Testis (tissue), 2 donors: Measurements from ENCODE around the gene RBM33.

ENCODE experiments used
- POLR2A ChIP-seq: fragments of 450-650 bp; IDR thresholded peaks from one replicate; pipeline ENCODE4 v1.6.1; 2017; ENCODE audit warnings: antibody characterized with exemption, mild to moderate bottlenecking, moderate library complexity
- TF ChIP-seq, protein P1 (sequence below), 3 experiments: fragments of 450-650 bp in 2 of 3; fragments of 200-600 bp in 1 of 3; sonication (generic) in 1 of 3; IDR thresholded peaks; one replicate each; pipeline ENCODE4 v1.5.1; 2016 to 2019; ENCODE audit warnings: antibody characterized with exemption in 3 of 3, mild to moderate bottlenecking in 2 of 3, moderate library complexity in 1 of 3

- TF ChIP-seq POLR2A, result no peak
- TF ChIP-seq, protein P1, sequence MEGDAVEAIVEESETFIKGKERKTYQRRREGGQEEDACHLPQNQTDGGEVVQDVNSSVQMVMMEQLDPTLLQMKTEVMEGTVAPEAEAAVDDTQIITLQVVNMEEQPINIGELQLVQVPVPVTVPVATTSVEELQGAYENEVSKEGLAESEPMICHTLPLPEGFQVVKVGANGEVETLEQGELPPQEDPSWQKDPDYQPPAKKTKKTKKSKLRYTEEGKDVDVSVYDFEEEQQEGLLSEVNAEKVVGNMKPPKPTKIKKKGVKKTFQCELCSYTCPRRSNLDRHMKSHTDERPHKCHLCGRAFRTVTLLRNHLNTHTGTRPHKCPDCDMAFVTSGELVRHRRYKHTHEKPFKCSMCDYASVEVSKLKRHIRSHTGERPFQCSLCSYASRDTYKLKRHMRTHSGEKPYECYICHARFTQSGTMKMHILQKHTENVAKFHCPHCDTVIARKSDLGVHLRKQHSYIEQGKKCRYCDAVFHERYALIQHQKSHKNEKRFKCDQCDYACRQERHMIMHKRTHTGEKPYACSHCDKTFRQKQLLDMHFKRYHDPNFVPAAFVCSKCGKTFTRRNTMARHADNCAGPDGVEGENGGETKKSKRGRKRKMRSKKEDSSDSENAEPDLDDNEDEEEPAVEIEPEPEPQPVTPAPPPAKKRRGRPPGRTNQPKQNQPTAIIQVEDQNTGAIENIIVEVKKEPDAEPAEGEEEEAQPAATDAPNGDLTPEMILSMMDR (IDR thresholded peaks at IDR 0.05), result no peak
Observed at GRCh38 chr7:155714702-155715101, 70.2 kb downstream of the RBM33 start.
